Measurements from ENCODE around the gene ALDH8A1. TPM values are rescaled to one million over a fixed set of nuclear protein-coding genes. Genes with fewer than 3 reads are reported as not detected.

ALDH8A1 gene
- polyA plus RNA-seq, 1 of the 3 experiments (the other 2 are of a cell fraction): 0.25 TPM

- TF ChIP-seq CTCF (IDR thresholded peaks at IDR 0.05) (no peak), TAF1 (IDR thresholded peaks at IDR 0.05; ENCODE audit: borderline replicate concordance, low read depth, low read length) (no peak), NFIC (IDR thresholded peaks at IDR 0.05; ENCODE audit: borderline replicate concordance) (no peak), EZH2phosphoT487 (IDR thresholded peaks at IDR 0.05; ENCODE audit: borderline replicate concordance, low read depth) (no peak)
Measured at GRCh38 chr6:134932098-134932497, 17.8 kb downstream of the ALDH8A1 start (continued).

- no peaks in the 10 kb centered on the region for H4K20me1 ChIP-seq (ENCODE audit: insufficient read depth)
- no peak overlapping the region for H3K4me2 ChIP-seq
- H3K4me1 ChIP-seq (ENCODE audit: control insufficient read depth in 1 of 2, insufficient read depth in 2 of 2, low read depth in 1 of 2, low read length in 1 of 2): no peaks in the 10 kb centered on the region
- no peak for DNase-seq
- H3K4me3 ChIP-seq (ENCODE audit: low read depth in 2 of 2, low read length in 1 of 2): no peak overlapping the region
- no peaks in the 10 kb centered on the region for H3K36me3 ChIP-seq (replicated peaks in 1 of 2; ENCODE audit: control insufficient read depth in 1 of 2, insufficient read depth in 2 of 2, low read length in 1 of 2)
- TF ChIP-seq ELF1 (IDR thresholded peaks at IDR 0.05) (no peak), USF2 (IDR thresholded peaks at IDR 0.05; ENCODE audit: borderline replicate concordance, low read depth, low read length) (no peak), TEAD4 (IDR thresholded peaks at IDR 0.05; ENCODE audit: borderline replicate concordance, insufficient read depth) (no peak), NRF1 (IDR thresholded peaks at IDR 0.05; ENCODE audit: low read depth, low read length) (no peak), PBX3 (IDR thresholded peaks at IDR 0.05) (no peak), NFIC (IDR thresholded peaks at IDR 0.05; ENCODE audit: borderline replicate concordance) (no peak), SIN3A (IDR thresholded peaks at IDR 0.05; ENCODE audit: borderline replicate concordance, low read depth, low read length) (no peak), RCOR1 (IDR thresholded peaks at IDR 0.05; ENCODE audit: low read length) (no peak), YY1 (IDR thresholded peaks at IDR 0.05; ENCODE audit: low read depth) (no peak), FOXJ3 (CRISPR knock-in tag; IDR thresholded peaks at IDR 0.05) (no peak), MXI1 (IDR thresholded peaks at IDR 0.05; ENCODE audit: low read depth, low read length) (no peak), EZH2phosphoT487 (IDR thresholded peaks at IDR 0.05; ENCODE audit: borderline replicate concordance, low read depth) (no peak)
- H3K27me3 ChIP-seq (ENCODE audit: insufficient read depth): no peaks in the 10 kb centered on the region
- WGBS (ENCODE audit: low lambda C conversion rate): 88% methylated on average over 6 of the region's 6 CpGs
- ChIA-PET CTCF (interaction anchor here (3.1 kb wide), 1 partner anchor 10 kb away, joined by 20 read pairs; no protein-coding TSS in a partner anchor), POLR2A (no interaction called here)
- H2AFZ ChIP-seq (ENCODE audit: low read depth): no peak overlapping the region
- H3K79me2 ChIP-seq (ENCODE audit: insufficient read depth): no peaks in the 10 kb centered on the region
- no peaks in the 10 kb centered on the region for H3K9me3 ChIP-seq
- H3K9me2 ChIP-seq: no peaks in the 10 kb centered on the region
- H3K27ac ChIP-seq (ENCODE audit: low read depth in 2 of 2, low read length in 1 of 2): no peak overlapping the region
- no peak overlapping the region for H3K9ac ChIP-seq
- H3F3A ChIP-seq (replicated peaks; ENCODE audit: insufficient read depth): no peaks in the 10 kb centered on the region
Measured at GRCh38 chr6:134930463-134930862, 19.4 kb downstream of the ALDH8A1 start.
